Fibroblast of skin of left biceps (primary cell): ENCODE data around the gene TNFAIP1.
A peak's percentile ranks its signal among the peaks of the same experiment; 100 is the strongest.
"Not testable (repeated sequence)": the region's sequence is repeated elsewhere in the genome, so short reads cannot be mapped to it uniquely, and the experiment has no call there.

ENCODE experiments used
- DNase-seq, 2 experiments: peaks; one replicate each; pipeline ENCODE4 v3.0.0-alpha.2; 2013; ENCODE audit warnings: low read depth in 2 of 2

Gene TNFAIP1, protein sequence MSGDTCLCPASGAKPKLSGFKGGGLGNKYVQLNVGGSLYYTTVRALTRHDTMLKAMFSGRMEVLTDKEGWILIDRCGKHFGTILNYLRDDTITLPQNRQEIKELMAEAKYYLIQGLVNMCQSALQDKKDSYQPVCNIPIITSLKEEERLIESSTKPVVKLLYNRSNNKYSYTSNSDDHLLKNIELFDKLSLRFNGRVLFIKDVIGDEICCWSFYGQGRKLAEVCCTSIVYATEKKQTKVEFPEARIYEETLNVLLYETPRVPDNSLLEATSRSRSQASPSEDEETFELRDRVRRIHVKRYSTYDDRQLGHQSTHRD

DNA sequence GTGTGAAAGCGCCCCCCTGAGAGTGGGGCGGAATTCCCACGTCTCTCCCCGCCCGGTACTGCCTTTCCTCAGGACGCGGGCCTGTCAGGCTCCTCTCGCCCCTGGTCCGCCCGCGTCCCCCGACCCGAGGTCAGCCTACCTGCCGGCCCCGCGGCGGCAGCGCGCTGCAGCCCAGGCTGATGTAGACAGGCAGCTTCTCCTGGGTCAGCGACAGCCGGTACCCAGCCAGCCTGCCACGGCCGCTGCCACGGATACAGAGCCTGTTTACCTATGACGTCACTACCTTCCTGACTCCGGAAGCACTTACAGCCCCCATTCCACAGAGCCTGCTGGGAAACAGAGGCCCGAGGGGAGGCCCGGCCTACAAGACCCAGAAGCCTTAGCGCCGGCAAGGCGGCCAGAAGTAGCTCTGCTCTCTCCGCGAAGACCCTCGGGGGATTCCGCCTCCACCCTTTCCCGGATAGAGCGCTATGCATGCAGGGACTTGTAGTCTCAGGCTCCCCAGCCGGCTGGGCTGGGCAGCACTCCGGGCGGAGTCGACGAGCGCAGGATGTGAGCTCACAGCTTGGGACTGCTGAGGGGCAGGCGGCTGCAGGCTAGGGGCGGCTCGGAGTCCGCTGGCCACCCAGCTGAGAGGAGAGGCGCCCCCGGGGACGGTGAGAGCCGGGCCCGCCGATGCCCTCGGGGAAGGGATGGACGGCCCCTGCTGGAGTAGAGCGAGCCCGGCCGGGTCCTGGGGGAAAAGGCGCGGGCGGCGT lies at the start of gene TNFAIP1, which contains the start of gene IFT20:
TSS of gene TNFAIP1 (plus strand) at position 561 of the 758 bp plus-strand sequence. CDS start 3,761 bp downstream, outside the sequence.
TSS of gene IFT20 (minus strand) at position 272 of the 758 bp plus-strand sequence. CDS start 3,487 bp downstream, outside the sequence.
- DNase-seq, result peak; percentile 99

DNA sequence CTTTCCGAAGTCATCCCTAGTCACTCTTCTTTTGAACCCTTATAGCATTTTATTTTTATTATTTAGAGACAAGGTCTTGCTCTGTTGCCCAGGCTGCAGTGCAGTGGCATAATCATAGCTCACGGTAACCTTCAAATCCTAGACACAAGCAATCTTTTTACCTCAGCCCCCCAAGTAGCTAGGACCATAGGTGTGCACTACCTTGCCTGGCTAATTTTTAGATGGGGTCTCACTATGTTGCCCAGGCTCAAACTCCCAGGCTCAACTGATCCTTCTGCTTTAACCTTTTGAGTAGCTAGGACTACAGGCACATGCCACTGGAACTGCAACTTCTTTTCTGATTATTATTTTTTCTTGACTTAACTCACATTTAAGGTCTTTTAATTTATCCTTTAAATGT lies 49.6 kb upstream of the TNFAIP1 start:
- DNase-seq, result no peak

DNA sequence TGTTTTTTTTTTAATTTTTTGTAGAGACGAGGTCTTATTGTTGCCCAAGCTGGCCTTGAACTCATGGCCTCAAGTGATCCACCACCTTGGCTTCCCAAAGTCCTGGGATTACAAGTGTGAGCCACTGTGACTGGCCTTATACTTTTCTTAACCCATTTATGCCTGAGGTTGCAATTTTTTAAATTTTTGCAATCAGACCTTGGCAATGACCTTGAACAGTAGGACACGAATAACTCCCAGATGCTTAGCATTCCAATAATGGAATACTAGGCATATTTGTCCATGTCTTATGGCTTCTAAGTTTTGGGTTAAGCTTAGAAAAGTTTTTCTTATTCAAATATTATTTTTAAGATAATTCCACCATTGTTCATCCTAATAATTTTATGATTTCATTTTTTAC lies 44.9 kb upstream of the TNFAIP1 start:
- DNase-seq, result no peak

DNA sequence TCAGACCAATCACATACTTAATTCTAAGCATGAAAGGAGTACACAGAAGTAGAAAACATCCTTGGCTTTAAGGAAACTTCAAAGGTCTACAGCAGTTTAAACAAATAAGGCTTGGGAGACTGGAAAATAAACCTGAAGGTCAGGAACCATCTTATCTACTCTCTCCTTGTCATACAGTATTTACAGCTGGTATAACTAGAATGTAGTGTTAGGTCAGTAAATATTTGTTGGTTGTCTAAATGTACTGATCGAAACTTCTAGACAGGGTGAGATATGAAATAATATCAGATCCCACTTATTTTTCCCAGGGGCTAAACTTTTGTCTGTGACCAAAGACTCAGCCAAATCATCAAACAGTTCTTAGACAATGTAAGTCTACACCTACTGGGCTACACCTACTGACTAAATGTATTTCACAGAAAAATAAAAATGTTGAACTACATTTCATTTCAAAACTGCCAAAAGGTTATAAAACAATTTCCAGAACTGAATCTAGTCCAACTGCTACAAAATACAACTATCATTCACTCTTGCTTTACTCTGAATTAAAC lies 43.7 kb upstream of the TNFAIP1 start:
- DNase-seq, result no peak

DNA sequence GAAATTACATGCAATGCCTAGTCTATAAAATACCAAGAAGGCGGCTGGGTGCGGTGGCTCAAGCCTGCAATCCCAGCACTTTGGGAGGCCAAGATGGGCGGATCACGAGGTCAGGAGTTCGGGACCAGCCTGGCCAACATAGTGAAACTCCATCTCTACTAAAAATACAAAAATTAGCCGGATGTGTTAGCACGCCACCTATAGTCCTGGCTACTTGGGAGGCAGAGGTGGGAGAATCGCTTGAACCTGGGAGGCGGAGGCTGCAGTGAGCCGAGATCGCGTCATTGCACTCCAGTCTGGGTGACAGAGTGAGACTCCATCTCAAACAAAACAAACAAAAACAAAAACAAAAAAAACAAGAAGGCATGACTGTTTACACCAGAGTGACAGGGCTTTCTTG lies 42.7 kb upstream of the TNFAIP1 start:
- DNase-seq, result not testable (repeated sequence)

DNA sequence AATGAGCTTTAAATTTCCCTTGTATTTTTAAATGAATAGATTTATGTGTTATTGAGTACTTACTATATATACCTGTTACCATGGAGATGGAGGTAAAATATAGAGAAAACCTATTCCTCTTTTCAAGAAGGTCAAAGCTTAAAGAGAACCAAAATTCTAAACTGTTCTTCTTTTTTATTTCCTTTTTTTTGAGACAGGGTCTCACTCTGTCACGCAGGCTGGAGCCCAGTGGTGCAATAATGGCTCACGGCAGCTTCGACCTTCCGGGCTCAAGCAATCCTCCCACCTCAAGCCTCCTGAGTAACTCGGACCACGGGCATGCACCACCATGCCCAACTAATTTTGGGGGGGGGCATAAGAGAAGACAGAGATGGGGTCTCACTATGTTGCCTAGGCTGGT lies 41.6 kb upstream of the TNFAIP1 start:
- no peak for DNase-seq

DNA sequence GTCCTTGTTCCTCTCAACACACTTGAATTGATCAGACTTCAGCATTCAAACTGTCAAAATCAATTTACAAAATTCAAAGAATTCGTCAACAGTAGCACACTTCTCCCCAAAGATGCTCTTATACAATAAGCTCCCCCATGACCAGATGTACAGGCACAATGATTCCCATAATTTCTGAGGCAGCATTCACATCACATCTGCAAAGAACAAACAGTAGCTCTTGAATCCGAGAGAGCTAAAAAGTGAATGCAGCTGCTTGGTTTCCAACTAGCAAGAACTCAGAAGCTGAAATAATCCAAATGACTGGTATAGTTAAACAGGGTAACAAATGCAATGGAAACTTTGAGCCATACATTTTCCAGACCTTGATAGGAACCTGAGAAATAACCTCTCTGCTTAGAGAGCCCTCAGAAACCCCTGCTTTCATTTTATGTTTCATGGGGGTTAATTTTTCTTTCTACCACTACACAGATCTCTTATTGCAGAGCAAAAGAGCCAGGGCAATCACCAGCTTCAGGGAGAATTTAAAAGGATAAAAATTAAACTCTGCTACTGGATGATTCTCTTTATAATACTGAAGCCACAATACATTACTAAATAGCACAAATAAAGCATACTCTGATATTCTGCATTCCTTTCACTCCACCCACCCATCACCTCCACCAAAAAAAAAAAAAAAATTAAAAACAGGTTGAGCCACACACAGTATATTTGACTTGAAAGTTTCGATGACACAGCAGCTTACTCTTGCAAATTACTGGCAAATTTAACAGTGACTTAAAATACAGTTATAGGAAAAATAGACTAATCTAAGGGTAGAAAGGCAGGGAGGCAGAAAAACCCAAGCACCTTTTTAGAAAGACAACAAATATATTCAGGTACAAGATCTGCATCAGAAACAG lies 39.6 kb upstream of the TNFAIP1 start:
- DNase-seq, result no peak

DNA sequence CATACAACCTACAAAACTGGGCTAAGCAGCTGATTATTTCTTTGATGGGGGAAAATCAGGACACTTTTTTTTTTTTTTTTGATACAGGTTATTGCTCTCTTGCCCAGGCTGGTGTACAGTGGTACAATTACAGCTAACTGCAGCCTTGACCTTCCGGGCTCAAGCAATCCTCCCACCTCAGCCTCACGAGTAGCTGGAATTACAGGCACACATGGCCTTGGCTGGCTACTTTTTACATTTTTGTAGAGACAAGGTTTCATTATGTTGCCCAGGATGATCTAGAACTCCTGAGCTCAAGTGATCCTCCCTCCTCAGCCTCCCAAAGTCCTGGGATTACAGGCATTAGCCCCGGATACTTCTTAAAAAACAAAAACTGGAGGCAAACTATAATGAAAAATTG lies 37.1 kb upstream of the TNFAIP1 start:
- no peak for DNase-seq

DNA sequence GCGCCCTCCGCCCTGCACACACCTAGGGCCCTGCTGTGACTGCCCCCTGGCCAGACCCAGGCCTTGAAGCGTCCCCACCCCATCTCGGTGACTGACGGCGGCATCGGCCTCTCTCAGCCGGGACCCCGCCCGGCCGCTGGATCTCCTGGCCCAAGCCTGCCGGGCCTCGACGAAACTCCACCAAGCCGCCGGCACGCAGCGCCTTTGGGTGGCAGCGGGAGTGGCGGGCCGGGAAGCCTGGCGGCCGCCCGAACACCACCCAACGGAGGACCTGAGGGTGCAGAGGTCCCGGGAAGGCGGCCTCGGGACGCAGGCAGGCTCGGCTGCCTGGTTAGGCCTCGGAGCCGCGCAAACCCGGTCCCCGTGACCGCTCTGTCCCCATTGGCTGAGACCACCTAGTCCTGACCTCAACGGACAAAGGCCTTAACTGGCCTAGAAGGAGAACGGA lies 28.6 kb upstream of the TNFAIP1 start:
- DNase-seq, result no peak

DNA sequence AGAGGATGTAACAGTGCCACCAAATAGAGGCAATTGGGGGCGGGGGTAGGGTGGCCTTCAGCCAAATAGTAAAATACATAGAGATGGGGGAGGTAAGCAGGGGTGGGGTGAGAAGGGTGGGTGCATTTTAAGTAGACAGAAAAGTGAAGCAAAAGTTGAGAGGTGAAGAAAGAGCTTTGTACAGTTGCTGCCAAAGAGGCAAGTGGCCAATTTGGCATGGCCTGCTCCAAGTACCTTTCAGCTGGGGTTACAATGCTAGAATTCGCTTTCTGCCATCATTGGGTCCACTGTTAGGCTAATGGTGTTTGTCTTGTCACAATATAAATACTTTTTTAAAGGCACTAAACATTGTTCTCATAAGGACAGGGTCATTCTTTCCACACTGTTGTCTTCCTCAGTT lies 21.7 kb upstream of the TNFAIP1 start:
- no peak for DNase-seq

DNA sequence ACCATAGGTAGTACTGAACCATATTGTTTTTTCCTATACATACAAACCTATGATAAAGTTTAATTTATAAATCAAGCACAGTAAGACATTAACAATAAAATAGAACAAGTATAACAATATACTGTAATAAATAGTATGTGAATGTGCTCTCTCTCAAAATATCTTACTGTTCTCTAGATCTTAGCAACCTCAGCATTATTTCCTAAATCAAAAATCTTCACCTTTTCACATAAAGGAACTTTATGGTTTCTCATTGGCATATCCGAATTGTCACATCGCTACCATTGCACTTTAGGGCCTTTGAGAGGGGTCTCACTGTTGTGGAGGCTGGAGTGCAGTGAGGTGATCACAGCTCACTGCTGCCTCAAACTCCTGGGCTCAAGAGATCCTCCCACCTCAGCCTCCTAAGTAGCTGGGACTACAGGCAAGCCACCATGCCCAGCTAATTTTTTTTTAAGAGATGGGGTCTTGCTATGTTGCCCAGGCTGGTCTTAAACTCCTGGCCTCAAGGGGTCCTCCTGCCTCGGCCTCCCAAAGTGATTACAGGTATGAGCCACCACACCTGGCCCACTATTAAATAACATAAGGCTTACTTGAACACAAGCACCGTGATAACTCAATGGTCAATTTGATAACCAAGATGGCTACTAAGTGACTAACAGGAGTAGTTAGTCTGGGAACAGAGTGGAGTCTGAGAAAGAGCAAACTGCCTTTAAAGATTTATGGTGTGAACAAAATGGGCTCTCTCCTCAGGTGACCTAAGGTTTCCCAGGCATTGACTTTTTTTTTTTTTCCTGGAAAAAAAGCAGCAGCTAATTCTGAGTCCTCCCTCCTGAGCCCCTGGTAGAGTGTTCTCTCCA lies 19.5 kb upstream of the TNFAIP1 start:
- DNase-seq, result no peak

DNA sequence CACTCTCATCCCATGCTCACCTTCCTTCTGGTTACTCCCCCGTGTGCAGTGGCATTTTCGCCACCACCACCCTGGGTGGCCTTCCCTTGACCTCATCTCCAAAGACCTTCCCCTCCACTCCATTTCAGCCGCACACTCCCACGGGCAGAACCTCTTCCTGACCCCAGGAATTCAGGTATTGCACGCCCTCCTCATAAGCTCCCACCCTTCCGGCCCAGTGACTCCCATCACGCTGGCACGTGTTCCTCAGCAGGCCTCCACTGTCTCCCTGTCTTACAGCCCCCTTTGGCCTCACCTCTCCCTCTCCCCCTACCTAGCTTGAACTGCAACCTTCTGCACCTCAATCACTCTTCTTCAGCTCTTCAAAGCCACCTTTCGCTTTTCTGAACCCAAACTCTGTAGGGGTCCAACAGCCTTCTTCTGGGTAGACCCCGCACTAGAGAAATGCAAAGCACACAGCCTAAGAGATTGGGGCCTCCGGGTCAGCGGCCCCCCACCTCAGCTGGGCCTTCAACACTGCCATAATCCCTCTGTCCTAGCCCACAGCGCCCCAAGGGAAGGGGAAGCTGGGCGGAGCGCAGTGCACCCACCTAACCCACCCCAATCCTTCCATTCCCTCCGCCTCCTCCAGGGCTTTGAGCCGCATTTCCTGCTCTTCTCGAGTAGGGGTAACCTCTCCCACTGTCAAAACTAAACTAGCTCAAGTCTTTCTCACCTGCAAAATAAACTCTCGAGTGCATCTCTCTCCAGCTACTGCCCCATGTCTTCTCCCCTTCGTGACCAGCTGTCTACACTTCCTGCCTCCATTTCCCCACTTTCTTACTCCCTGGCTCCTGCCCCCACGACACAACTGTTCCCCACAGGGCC lies 18.2 kb upstream of the TNFAIP1 start:
- DNase-seq, result no peak

DNA sequence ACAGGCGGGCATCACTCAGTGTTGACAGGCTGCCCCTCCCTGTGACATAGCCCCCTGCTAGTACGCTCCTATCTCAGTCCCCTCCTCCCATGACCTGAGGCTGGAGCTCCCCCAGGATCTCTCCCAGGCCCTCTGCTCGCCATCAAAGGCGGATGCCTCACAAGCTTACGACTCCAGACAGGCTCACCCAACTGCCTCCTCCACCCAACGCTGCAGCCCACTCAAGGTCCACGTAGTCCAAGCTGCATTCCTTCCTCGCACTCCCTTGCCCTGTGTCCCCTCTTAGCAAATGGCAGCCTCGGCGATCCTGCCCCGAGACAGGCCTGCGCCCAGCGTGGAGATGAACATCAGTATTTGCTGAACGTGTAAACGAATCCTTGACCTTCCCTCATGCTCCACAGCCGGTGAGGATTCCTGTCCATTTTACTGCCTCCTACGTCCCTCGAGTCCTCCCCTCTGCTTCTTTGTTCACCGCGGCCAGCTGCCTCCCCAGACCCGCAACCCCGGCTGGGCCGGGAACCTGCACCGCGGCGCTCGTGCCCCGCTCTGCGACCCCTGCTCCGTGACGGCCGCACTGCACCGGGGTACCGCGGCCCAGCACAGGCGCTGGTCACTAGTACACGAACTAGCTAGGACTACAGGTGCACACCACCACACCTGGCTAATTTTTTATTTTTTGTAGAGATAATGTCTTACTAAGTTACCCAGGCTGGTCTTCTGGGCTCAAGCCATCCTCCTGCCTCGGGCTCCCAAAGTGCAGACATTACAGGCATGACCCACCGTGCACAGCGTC lies 17.4 kb upstream of the TNFAIP1 start:
- no peak for DNase-seq

DNA sequence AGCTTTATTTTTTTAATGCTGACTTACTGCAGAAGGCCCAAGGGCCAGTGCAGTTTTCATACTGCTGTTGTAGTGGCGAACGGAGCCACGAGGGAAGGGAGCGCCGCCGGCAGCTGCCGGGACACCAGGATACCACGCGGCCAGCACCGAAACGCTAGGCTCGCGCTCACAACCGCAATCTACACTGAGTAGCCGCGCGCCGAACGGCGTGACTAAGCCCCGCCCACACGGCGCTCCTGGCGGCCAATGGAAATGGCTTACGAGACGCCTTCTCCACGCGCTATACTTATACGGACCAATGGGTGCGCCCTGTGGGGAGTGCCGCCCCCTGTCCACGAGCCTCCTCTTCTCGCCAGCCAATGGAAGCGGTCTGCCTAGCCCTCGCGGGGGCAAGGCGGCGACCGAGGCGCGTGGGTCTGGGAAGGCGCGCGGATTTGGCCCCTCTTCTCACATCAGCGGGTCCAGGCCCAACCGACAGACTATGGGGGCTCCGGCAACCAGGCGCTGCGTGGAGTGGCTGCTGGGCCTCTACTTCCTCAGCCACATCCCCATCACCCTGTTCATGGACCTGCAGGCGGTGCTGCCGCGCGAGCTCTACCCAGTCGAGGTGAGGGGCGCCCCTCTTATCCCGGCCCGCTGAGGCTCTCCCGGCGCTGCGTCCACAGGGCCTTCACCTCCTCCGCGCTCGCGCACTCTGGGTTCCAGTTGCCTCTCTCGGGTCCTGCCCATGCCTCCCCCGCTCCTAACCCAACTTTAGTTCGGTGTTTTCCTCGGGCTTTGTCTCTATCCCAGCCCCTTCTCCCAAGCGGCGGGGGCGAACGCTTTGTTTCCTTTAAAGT lies 16.6 kb upstream of the TNFAIP1 start, which contains the start of gene TMEM97:
TSS of gene TMEM97 (plus strand) at position 442 of the 839 bp plus-strand sequence. CDS start at position 482, 40 bp downstream.
- peak; percentile 87 to 88 for DNase-seq

DNA sequence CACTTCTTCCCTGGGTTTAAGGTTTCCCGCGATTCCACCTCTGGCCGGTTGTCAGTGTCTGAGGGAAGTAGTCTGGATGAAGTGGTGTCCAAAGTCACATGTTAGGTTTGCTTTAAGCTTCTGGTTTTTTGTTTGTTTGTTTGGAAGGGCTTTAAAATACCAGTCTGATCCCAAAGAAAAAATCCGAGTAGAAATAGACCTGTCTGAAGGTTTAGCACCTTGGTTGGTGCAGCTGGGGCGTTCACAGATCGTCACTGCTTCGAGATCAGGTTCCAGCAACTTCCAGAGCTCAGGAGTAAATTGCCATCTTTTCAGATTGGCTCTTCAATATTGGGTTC lies 16.0 kb upstream of the TNFAIP1 start:
- DNase-seq, result no peak

DNA sequence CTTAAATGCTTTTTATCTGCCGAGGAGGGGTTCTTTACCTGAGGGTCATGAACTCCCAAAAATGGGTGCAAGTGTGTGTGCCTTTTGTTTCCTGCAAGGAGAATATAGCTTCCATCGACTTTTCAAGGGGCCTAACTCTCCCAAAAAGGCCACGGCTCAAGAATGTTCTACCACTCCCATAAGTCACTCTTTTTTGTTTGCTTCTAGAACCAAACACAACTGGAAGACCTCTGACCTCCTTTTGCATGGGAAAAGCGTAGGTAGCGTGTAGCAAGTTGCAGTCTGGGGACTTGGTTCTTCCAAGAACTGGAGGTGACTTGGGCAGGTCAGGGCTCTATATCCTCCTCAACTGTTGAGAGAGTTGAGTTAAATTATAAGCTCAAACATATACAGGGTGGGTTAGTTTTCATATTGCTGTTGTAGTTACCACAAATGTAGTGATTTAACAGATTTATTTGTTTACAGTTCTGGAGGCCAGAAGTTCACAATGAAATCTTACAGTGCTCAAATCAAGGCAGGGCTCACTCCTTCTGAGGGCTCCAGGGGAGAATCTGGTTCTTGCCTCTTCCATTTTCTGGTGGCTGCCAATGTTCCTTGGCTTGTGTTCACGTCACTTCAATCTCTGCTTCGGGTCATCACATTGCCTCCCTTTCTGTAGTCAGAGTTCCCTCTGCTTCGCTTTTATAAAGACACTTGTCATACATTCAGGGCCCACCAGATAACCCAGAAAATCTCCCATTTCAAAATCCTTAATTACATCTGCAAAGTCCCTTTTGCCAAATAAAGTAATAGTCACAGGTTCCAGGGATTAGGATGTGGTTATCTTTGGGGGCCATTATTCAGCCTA lies 15.1 kb upstream of the TNFAIP1 start:
- no peak for DNase-seq

DNA sequence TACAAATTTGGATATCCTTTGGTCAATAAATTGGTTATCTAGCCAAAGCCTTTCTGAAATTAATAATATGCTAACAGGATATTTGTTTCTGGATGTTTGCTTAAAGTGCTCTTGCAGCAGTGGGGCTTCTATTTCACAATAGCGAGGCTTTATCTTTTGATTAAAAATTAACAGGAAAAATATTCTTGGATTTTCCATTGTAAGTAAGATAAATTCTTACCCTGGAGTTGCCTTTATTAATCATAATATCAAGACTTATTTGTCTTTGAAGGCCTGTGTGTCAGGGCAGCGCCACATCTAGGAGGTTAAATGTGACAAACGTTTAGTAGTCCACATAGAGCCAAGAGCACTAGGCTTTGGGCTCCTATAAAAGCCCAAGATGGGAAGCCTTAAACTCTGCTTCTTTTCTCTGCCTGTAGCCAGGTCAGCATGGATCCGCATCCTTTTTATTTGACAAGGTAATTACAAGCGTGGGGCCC lies 11.3 kb upstream of the TNFAIP1 start:
- DNase-seq, result no peak
